Astrocyte (in vitro differentiated cells and primary cell): Measurements from ENCODE around the gene POSTN. TPM values are rescaled to one million over a fixed set of nuclear protein-coding genes. Genes with fewer than 3 reads are reported as not detected.

Experiments
- DNase-seq: peaks from one replicate; pipeline ENCODE4 v3.0.0-alpha.2; 2010; ENCODE audit warnings: low read depth
- FAIRE-seq: peaks from 2 replicates; lab custom pipeline; 2011; peaks lifted over from hg19 to GRCh38; lab: Jason Lieb, UNC
- H2AFZ ChIP-seq: 2 replicates; pipeline ENCODE4 v1.6.0; 2012; ENCODE audit warnings: low read depth, low read length, inconsistent platforms
- H3K27ac ChIP-seq: 2 replicates; pipeline ENCODE4 v1.5.1; 2011; ENCODE audit warnings: low read depth, low read length, inconsistent platforms
- H3K27me3 ChIP-seq: 2 replicates; pipeline ENCODE4 v1.6.0; 2011; ENCODE audit warnings: low read length, inconsistent platforms; ENCODE audit not compliant: insufficient read depth
- H3K36me3 ChIP-seq: 2 replicates; pipeline ENCODE4 v1.5.1; 2011; ENCODE audit warnings: low read length, inconsistent platforms; ENCODE audit not compliant: insufficient read depth
- H3K4me1 ChIP-seq: 2 replicates; pipeline ENCODE4 v1.5.1; 2011; ENCODE audit warnings: low read length, inconsistent platforms; ENCODE audit not compliant: insufficient read depth
- H3K4me2 ChIP-seq: 2 replicates; pipeline ENCODE4 v1.6.0; 2012; ENCODE audit warnings: low read length, inconsistent platforms
- H3K4me3 ChIP-seq: 2 replicates; pipeline ENCODE4 v1.5.1; 2011; ENCODE audit warnings: low read depth, mild to moderate bottlenecking, low read length, inconsistent platforms; ENCODE audit not compliant: insufficient read depth
- H3K79me2 ChIP-seq: 2 replicates; pipeline ENCODE4 v1.6.0; 2012; ENCODE audit warnings: mild to moderate bottlenecking, low read length, inconsistent platforms; ENCODE audit not compliant: insufficient read depth
- H3K9ac ChIP-seq: 2 replicates; pipeline ENCODE4 v1.6.0; 2012; ENCODE audit warnings: mild to moderate bottlenecking, low read length, inconsistent platforms
- H3K9me3 ChIP-seq: 2 replicates; pipeline ENCODE4 v1.5.1; 2012; ENCODE audit warnings: low read depth, mild to moderate bottlenecking, low read length, inconsistent platforms; ENCODE audit not compliant: insufficient read depth
- H4K20me1 ChIP-seq: 2 replicates; pipeline ENCODE4 v1.6.0; 2012; ENCODE audit warnings: low read length, inconsistent platforms; ENCODE audit not compliant: insufficient read depth
- H3K27ac Mint-ChIP-seq: one replicate; pipeline ENCODE4 v1.8.0; 2021; ENCODE audit warnings: mild to moderate bottlenecking, mixed read lengths; ENCODE audit not compliant: unreplicated experiment
- H3K27me3 Mint-ChIP-seq: one replicate; pipeline ENCODE4 v1.8.0; 2021; ENCODE audit warnings: low read depth, mixed read lengths; ENCODE audit not compliant: unreplicated experiment
- H3K36me3 Mint-ChIP-seq: one replicate; pipeline ENCODE4 v1.8.0; 2021; ENCODE audit warnings: low read depth, mixed read lengths; ENCODE audit not compliant: unreplicated experiment
- H3K4me1 Mint-ChIP-seq: one replicate; pipeline ENCODE4 v1.8.0; 2021; ENCODE audit warnings: low read depth, mixed read lengths; ENCODE audit not compliant: unreplicated experiment
- H3K4me3 Mint-ChIP-seq: one replicate; pipeline ENCODE4 v1.8.0; 2021; ENCODE audit warnings: mild to moderate bottlenecking, moderate library complexity, mixed read lengths; ENCODE audit not compliant: unreplicated experiment
- H3K9me3 Mint-ChIP-seq: one replicate; pipeline ENCODE4 v1.8.0; 2021; ENCODE audit warnings: mild to moderate bottlenecking, mixed read lengths; ENCODE audit not compliant: unreplicated experiment
- CTCF ChIP-seq: IDR thresholded peaks from 2 replicates; pipeline ENCODE4 v1.5.1; 2011; ENCODE audit warnings: low read depth, mild to moderate bottlenecking, inconsistent platforms, low read length, moderate library complexity; ENCODE audit not compliant: insufficient read depth
- EZH2 ChIP-seq: IDR thresholded peaks from 2 replicates; pipeline ENCODE4 v1.6.1; 2012; ENCODE audit warnings: mild to moderate bottlenecking, low read length, inconsistent platforms; ENCODE audit not compliant: insufficient read depth
- total RNA-seq: library from RNA; stranded (reverse); gene quantifications from 2 replicates; pipeline ENCODE4 v1.2.1, GENCODE V29; 2021

The POSTN gene
- total RNA-seq, 1 donor from 2014 or later, result 18.6 TPM

GRCh38 chr13:37526710-37527473 is 71.7 kb downstream of the POSTN start:
- H3K9me3 ChIP-seq, result peaks cover 3% of the 10 kb centered on the region
- no peaks in the 10 kb centered on the region for H4K20me1 ChIP-seq
- no peaks in the 10 kb centered on the region for H3K79me2 ChIP-seq
- Mint-ChIP-seq H3K4me1 (peaks cover 1% of the 10 kb centered on the region), H3K27me3 (no peaks in the 10 kb centered on the region), H3K36me3 (no peaks in the 10 kb centered on the region), H3K9me3 (peaks cover 5% of the 10 kb centered on the region), H3K27ac (no peak overlapping the region), H3K4me3 (no peak overlapping the region)
- DNase-seq (peak; percentile 79), FAIRE-seq (no peak)
- H2AFZ ChIP-seq, result peak overlapping the region; percentile 23
- H3K4me3 ChIP-seq, result no peak overlapping the region
- no peaks in the 10 kb centered on the region for H3K27me3 ChIP-seq
- TF ChIP-seq EZH2 (no peak), CTCF (no peak)
- H3K36me3 ChIP-seq, result no peaks in the 10 kb centered on the region
- H3K9ac ChIP-seq, result no peak overlapping the region
- H3K27ac ChIP-seq, result no peak overlapping the region
- H3K4me1 ChIP-seq, result no peaks in the 10 kb centered on the region
- H3K4me2 ChIP-seq, result no peak overlapping the region

- Mint-ChIP-seq H3K4me3 (no peak overlapping the region), H3K4me1 (peaks cover 4% of the 10 kb centered on the region), H3K27ac (no peak overlapping the region), H3K36me3 (no peaks in the 10 kb centered on the region), H3K9me3 (no peaks in the 10 kb centered on the region), H3K27me3 (no peaks in the 10 kb centered on the region)
- no peaks in the 10 kb centered on the region for H3K27me3 ChIP-seq
- TF ChIP-seq EZH2 (no peak), CTCF (no peak)
- H3K4me3 ChIP-seq, result no peak overlapping the region
- no peak overlapping the region for H2AFZ ChIP-seq
- no peak overlapping the region for H3K4me2 ChIP-seq
- H3K9ac ChIP-seq, result no peak overlapping the region
- FAIRE-seq (peak; percentile 63), DNase-seq (no peak)
- H3K4me1 ChIP-seq, result no peaks in the 10 kb centered on the region
- H3K79me2 ChIP-seq, result no peaks in the 10 kb centered on the region
- H4K20me1 ChIP-seq, result no peaks in the 10 kb centered on the region
- H3K36me3 ChIP-seq, result no peaks in the 10 kb centered on the region
- no peak overlapping the region for H3K27ac ChIP-seq
- no peaks in the 10 kb centered on the region for H3K9me3 ChIP-seq
Observed at GRCh38 chr13:37515226-37515625, 83.3 kb downstream of the POSTN start.
